HG02870 (cell line): Measurements from ENCODE around the gene AEBP1.

Experiments
- ATAC-seq: cut with Tn5 transposase; IDR thresholded peaks from one replicate; pipeline ENCODE4 v1.9.1; 2021; ENCODE audit warnings: mild to moderate bottlenecking, moderate library complexity; ENCODE audit not compliant: unreplicated experiment

The AEBP1 gene

GRCh38 chr7:44153948-44154335, 49.8 kb downstream of the AEBP1 start:
- no peak for ATAC-seq

DNA sequence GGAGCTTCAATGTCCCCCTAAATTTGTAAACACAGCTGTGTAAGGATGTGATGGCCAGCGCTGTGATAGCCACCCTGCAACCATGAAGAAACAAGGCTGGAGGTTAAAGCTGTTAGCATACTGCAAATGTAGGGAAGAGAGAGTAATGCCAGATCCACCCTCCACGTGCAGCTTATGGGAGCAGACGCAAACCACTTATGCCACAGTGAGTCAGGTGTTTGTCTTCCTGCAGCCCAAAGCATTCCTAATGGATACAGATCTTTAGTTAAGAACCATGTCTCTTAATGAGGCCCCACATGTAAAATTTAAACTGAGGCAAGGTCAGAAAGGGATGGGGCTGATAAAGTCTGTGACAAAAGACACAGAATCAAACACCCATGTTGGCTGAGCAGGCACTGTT, 50.6 kb downstream of the AEBP1 start:
- ATAC-seq, result no peak

GRCh38 chr7:44155191-44156185, 51.3 kb downstream of the AEBP1 start:
- ATAC-seq, result no peak

DNA sequence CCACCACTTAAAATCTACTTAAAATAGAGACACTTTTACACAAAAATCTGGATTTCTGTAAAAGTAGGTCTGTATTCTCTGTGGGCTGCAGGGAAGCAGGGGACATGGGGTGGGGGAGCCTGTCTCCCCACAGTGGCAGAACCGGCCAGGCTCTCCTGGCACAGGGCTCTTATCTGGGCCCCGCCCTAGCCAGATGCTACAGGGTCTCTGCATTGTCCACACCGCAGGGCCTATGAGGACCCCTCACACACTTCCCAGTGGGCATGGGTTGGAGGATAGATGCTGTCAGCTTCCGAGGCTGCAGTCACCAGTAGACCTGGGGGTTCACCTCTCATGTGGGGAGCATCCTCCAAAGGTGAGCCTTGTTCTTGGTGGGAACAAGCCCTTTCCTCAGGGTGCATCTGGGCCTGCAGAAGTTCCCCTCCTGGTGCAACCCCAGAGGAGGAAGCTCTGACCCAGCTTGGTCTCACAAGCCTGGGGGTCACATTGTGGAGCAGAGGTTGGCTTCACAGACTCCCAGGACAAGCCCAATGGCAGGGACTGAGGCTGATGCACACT, 52.4 kb downstream of the AEBP1 start:
- ATAC-seq, result no peak

DNA sequence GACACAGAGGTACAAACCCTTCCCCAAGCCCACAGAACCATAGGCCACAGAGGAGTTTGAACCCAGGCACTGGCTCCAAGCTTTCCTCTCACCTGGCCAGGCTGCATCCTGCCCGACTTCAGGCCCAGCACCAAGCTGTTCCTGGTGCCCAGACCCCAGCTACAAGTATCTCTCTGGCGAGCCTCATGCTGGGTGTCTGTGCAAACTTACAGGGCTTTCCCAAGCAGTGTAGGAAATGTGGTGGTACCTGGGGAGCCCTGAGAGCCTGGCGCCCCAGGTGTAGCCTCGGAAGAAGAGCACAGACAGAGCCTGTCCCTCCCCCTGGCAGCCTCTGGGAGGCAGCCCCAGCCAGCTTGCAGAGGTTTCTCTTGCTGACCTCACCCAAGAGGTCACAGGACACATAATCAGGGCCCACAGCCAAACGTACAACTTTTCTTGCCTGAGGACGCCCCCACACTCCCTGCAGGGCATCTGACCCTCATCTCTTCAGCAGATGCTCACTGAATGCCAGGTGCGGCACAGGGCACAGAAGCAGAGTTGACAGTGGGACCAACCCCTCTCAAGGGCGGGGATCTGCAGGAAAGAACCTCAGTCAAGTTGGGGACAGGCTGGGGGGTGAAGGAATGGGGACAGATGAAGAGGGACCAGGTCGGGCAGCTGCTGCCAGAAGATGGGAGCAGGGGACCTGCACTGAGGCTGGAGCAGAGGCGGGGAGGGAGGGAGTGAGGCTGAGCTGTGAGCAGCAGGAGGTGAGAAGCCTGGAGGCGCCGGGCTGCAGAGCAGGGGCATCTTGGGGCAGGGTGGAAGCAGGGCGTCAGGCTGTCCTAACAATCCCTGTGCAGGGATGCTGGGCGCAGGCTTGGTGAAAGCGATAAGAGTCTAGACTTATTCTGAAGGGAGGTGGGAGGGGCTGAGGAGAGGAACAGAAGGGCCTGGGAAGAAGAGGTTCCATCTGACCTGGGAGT, 53.3 kb downstream of the AEBP1 start:
- no peak for ATAC-seq

DNA sequence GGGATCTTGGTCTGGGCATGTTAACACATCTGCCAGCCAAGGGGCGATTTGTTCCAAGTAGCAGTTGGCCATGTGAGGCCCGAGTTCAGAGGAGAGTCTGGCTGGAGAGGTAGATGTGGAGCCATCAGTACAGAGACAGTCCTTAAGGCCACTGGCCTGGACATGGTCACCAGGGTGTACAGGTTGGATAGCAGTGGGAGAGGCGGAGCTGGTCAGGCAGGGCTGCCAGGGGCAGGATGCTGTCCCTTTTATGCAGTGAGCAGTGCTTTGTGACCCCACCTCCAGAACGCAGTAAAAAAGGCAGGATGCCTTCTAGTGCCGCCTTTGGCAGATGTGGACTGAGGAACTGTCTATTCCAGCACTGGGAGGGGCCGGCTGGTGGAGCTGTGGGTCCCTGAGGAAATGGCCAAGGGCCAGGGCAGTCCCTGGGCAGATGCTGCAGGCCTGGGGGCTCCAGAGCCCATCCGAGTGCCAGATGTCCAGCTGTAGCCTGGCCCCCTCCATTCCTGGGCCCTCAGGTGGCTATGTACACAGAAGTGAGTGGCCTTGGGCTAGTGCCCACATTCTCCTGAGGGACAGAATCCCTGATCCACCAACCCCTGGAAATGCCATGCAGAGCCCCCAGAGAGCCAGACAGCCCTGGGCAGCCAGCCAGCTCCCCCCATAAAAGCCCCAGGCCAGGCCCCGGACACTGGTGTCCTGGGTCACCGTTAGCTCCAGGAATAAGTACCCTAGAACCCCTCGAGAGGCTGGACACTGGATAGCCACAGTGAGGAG, 54.1 kb downstream of the AEBP1 start:
- ATAC-seq, result no peak

DNA sequence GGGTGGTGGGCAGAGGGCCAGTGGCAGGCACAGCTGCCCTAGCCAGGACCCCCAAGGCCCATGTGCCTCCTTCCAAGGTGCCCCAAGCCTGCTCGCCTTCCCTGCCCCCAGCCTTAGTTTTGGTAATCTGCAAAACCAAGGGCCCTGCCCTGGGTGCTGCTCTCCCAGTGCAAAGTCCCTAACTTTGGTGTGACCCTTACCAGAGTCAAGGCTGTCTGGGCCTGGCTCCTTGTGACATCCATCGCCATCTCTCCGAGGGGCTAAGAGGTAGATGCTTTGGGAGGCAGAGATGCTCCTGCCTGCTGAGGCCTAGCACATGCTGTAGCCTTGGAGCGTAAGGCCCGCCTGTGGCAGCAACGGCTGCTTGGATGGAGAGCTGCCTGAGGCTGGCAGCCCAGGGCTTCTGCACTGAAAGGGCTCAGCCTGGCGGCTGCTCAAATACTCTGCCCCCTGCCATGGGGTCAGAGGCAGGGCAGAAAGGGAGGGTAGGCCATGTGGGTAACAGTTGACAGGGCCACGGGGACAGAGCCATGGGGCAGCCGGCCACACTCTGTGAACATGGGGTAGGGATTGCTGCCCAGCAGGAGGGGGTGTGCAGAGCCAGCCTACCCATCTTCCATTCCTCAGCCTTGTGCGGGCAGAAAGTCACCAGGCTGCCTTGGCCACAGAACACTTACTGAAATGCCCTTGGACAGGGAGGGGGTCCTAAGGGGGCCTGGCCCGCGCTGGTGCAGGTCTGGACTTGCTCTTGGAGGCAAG, 54.9 kb downstream of the AEBP1 start:
- no peak for ATAC-seq

DNA sequence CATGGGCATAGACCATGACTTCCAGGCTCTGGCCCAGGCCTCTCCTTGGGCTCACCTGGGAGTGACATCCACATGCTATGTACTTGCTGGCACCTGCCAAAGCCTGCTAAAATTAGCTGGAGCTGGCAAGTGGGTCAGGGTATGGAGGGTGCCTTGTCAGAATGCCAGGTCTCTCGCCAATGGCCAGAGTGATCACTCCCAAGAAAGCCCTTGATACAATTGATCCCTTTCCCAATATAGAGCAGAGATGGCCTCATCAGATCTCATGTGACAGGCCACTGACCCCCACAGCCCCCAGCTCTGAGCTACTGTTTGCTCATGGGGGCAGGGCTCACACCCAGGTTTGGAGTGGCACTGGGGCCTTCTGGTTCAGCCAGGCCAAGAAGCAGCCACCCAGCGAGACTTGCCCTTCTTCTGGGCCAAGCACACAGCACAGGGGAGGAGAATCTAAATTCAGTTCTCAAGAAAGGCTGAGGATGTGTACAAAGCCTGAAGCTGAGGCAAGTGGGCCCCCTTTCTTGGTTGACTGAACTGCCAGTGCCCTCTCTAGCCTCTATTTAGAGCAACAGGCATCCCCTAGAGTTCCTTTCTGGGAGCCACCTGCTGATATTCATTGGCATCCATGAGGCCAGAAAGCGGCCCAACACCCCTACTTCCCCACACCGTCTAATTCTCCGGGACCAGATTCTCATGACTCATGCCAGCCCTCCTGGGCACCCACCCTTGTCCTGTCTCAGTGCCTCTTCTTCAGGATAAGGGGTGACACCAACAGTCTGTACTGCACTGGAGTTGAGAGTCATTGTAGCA, 55.9 kb downstream of the AEBP1 start:
- ATAC-seq, result no peak

DNA sequence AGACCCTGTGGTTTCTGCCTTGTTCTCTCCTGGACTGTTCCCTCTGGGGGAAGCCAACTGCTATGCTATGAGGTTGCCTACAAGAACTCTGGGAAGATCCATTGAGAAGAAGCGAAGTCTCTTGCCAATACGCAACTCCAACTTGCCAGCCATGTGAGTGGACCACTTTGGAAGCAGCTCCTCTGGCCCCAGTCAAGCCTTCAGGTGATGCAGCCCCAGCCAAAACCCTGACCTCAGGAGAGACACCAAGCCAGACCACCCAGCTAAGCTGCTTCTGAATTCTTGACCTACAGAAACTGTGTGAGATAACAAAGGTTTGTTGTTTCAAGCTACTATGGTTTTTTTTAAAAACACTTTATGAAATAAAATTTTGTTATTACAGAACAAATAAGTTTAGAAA, 57.2 kb downstream of the AEBP1 start:
- no peak for ATAC-seq

- no peak for ATAC-seq
Observed at GRCh38 chr7:44162179-44162578, 58.0 kb downstream of the AEBP1 start.

DNA sequence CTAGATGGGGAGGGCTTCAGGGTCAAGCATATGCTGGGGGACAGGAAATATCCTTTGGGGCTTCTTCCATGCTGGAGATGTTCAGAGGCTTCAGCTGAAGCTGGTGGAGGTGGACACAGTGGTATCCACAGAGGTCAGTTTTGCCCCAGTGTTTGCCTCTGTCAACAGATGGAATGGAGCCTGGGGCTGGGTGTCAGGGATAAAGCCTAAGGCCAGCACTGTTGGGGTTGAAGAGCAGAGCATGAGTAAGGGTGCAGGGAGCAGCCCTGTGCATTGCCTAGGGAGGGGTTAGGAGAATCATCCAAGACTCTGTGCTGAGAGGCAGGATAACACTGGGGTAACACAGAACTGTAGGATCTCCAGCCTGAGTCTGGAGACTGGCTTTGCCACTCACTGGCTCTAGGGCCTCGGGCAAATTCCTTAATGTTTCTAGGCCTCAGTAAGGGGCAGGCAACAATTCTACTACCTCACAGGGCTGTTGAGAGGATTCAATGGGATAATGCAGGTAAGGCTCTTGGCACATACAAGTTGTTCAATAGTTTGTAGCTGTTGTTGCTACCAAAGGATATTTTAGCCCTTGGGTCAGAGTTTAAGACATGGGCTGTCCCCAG, 58.7 kb downstream of the AEBP1 start:
- ATAC-seq, result no peak

DNA sequence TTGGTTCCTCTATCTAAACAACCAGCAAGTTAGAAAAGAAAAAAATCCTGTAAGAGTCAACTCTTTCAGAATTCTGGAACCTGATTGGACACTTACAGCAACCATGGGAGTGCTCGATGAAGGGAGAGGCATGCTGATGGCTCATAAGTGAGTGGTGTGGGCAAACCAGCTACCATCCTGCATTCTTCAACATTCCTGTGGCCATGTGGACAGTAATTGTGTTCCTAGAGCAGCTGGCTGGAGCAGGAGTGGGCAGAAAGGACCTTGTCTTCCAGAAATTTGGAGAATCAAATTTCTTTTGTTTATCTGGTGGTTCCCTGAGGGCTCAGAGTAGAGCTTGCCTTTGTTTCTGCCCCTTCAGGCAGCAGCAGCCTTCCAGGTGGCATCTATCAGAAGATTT, 59.4 kb downstream of the AEBP1 start:
- ATAC-seq, result no peak
